Measurements from ENCODE around the gene TRIM63. TPM values are rescaled to one million over a fixed set of nuclear protein-coding genes. Genes with fewer than 3 reads are reported as not detected.

The TRIM63 gene
- total RNA-seq, 1 experiment from 2014 or later, result not detected

DNA sequence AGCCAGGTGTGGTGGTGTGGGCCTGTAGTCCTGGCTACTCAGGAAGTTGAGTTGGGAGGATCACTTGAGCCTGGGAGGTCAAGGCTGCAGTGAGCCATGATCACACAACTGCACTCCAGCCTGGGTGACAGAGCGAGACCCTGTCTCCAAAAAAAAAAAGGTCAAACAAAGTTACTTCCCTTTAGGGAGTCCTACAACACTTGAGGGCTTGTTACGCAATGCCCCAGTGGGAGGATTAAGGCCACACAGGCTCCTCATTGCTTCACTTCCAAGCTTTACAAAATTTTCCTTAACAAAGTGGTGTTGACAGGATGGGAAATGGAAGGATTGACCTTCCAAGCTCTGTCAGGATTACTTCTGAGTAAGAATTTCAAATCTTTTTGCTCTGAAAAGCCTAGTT, 52.1 kb downstream of the TRIM63 start:
- no peak overlapping the region for H3K4me3 ChIP-seq (ENCODE audit: low read depth, low read length, poor library complexity, severe bottlenecking)
- no peak overlapping the region for H3K27ac ChIP-seq (ENCODE audit: low read depth, low read length, poor library complexity, severe bottlenecking)
- no TSS peak for BruUV-seq (replicated peaks)
- POLR2A ChIA-PET (ENCODE audit: low non-redundant PET), result no interaction called here
- intact Hi-C loops (cut with micrococcal nuclease; ENCODE audit: unreplicated experiment), result no loop called here
- H3K36me3 ChIP-seq (ENCODE audit: insufficient read depth, low read length, poor library complexity, severe bottlenecking), result no peaks in the 10 kb centered on the region
- CTCF ChIA-PET, result no interaction called here
- no peaks in the 10 kb centered on the region for H3K27me3 ChIP-seq (replicated peaks; ENCODE audit: insufficient read depth, low read depth, low read length, poor library complexity)
- DNase-seq (ENCODE audit: low spot score), result peak; percentile 48
- H3K4me1 ChIP-seq (ENCODE audit: insufficient read depth, low read length, poor library complexity, severe bottlenecking), result no peaks in the 10 kb centered on the region
- H3K9me3 ChIP-seq (ENCODE audit: low read depth, low read length, poor library complexity, severe bottlenecking), result no peaks in the 10 kb centered on the region
- TF ChIP-seq EZH2 (IDR thresholded peaks at IDR 0.05; ENCODE audit: borderline replicate concordance, low read depth, low read length, poor library complexity, severe bottlenecking), result no peak
- TF ChIP-seq CTCF (conservative IDR thresholded peaks at IDR 0.05; ENCODE audit: low read depth, low read length), result no peak

DNA sequence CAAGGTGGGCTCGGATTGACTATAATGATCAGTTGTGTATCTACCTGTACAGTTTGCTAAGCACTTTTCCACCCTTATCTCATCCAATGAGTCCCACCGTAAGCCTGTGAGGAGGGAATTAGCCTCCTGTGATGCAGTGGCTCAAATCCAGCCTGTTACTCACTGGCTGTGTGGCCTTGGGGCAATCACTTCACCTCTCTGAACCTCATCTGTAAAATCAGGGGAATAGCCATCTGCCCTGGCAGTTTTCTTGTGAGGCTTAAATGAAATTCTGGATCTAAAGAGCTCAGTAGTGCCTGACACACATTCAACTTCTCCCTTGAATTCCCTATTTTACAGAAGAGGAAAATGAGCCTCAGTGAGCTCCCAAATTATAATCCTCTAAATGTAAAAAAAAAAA, 53.3 kb downstream of the TRIM63 start:
- Histone ChIP-seq H3K4me1 (ENCODE audit: insufficient read depth, low read length, poor library complexity, severe bottlenecking) (no peaks in the 10 kb centered on the region), H3K4me3 (ENCODE audit: low read depth, low read length, poor library complexity, severe bottlenecking) (no peak overlapping the region), H3K27ac (ENCODE audit: low read depth, low read length, poor library complexity, severe bottlenecking) (no peak overlapping the region), H3K36me3 (ENCODE audit: insufficient read depth, low read length, poor library complexity, severe bottlenecking) (no peaks in the 10 kb centered on the region), H3K27me3 (replicated peaks; ENCODE audit: insufficient read depth, low read depth, low read length, poor library complexity) (no peaks in the 10 kb centered on the region), H3K9me3 (ENCODE audit: low read depth, low read length, poor library complexity, severe bottlenecking) (no peaks in the 10 kb centered on the region)
- intact Hi-C loops (cut with micrococcal nuclease; ENCODE audit: unreplicated experiment), result no loop called here
- ChIA-PET CTCF (no interaction called here), POLR2A (ENCODE audit: low non-redundant PET) (interaction anchor here (0.6 kb wide), 1 partner anchor 13 kb away, joined by 5 read pairs; no protein-coding TSS in a partner anchor)
- BruUV-seq (replicated peaks), result no TSS peak
- no peak for DNase-seq (ENCODE audit: low spot score)
- TF ChIP-seq EZH2 (IDR thresholded peaks at IDR 0.05; ENCODE audit: borderline replicate concordance, low read depth, low read length, poor library complexity, severe bottlenecking) (no peak), CTCF (conservative IDR thresholded peaks at IDR 0.05; ENCODE audit: low read depth, low read length) (no peak)

- H3K4me3 ChIP-seq (ENCODE audit: low read depth, low read length, poor library complexity, severe bottlenecking), result no peak overlapping the region
- no TSS peak for BruUV-seq (replicated peaks)
- H3K27ac ChIP-seq (ENCODE audit: low read depth, low read length, poor library complexity, severe bottlenecking), result no peak overlapping the region
- H3K4me1 ChIP-seq (ENCODE audit: insufficient read depth, low read length, poor library complexity, severe bottlenecking), result no peaks in the 10 kb centered on the region
- ChIA-PET CTCF (no interaction called here), POLR2A (ENCODE audit: low non-redundant PET) (interaction anchor here (0.6 kb wide), 1 partner anchor 197 kb away, joined by 4 read pairs; no protein-coding TSS in a partner anchor)
- no peak for TF ChIP-seq CTCF (conservative IDR thresholded peaks at IDR 0.05; ENCODE audit: low read depth, low read length)
- TF ChIP-seq EZH2 (IDR thresholded peaks at IDR 0.05; ENCODE audit: borderline replicate concordance, low read depth, low read length, poor library complexity, severe bottlenecking), result no peak
- H3K36me3 ChIP-seq (ENCODE audit: insufficient read depth, low read length, poor library complexity, severe bottlenecking), result no peaks in the 10 kb centered on the region
- intact Hi-C loops (cut with micrococcal nuclease; ENCODE audit: unreplicated experiment), result no loop called here
- no peaks in the 10 kb centered on the region for H3K27me3 ChIP-seq (replicated peaks; ENCODE audit: insufficient read depth, low read depth, low read length, poor library complexity)
- no peaks in the 10 kb centered on the region for H3K9me3 ChIP-seq (ENCODE audit: low read depth, low read length, poor library complexity, severe bottlenecking)
- no peak for DNase-seq (ENCODE audit: low spot score)
Observed at GRCh38 chr1:26012864-26013263, 54.6 kb downstream of the TRIM63 start.

Data from A673 (cell line).